Cardiac septum (tissue), 1 donor: Measurements from ENCODE around the gene ADRA2C. TPM values are rescaled to one million over a fixed set of nuclear protein-coding genes. Genes with fewer than 3 reads are reported as not detected.

Experiments
- DNase-seq: peaks from one replicate; pipeline ENCODE4 v3.0.0-alpha.2; 2020; ENCODE audit warnings: low spot score
- intact Hi-C: fragments of 100-400 bp; cut with DNase I; formaldehyde crosslinking; loops from one replicate; pipeline ENCODE4 v1.14.0; 2022
- total RNA-seq: library from RNA; stranded (reverse); fragmentation: NEBNext Ultra II Directional; extraction: Animal tissue kit (Norgen Biotek cat#: 25700); gene quantifications from one replicate; pipeline ENCODE4 v1.2.1, GENCODE V29; 2021
- donor health status: DM: no; HTN: no; CAD: no.

ADRA2C gene
- total RNA-seq, 1 donor from 2014 or later, result 5.4 TPM

DNA sequence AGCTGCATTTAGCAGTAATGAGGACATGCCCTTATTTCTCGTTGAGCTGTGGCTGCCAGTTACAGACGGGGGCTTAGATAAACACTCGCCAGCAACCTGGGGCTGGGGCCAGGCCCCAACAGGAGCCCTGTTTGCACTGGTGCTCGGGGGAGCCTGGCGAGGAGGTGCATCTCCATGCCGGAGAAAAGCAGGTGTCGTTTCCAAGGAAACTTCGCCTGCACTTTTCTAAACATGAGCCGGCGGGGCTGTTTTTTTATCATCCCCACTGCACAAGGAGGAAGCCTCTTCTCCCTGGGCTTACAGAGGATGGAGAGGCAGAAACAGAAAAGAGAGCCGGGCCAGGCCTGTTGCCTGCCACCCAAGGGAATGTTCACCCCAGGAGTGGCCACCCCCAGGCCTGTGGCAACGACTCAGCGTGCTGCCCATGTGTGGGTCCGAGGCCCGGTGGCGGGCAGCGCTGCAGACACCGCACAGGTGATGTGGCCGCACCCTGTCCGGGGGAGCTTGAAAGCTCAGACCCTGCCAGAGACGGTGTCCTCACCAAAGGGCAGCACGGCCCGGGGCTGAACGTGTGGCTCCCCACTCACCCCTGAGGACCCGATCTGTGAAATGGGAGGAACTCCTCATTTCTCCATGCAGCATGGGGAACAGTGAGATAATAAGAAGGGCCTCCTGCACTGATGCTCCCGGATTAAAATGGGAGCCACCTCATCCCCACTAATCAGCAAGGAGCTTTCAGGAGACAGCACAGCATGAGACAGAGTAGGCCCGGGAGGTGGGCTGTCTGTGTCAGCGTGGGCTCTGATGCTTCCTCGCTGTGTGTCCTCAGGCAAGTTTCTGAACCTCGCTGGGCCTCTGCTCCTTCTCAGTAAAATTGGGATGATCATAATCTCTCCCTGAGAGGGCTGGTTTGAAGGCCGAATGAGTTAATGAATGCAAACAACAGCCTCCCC lies 33.8 kb upstream of the ADRA2C start:
- intact Hi-C loops, result no loop called here
- DNase-seq, result no peak

DNA sequence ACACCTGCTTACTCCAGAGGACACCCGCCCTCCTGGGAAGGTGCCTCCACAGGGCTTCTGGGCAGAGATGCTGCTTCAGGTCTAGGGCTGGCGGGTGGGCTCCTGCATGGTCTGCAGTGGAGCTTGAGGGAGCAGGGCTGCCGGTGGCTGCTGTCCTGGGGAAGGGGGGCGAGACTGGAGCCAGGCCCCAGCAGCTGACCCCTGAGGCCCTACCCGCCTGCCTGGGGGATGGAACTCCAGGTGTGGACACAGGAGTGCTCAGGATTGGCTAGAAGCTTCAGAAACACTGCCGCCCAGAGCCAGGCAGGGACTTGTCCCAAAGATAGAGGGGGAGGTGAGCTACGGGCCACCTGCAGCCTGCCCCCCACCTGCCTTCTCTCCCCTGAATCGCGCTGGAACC lies 33.0 kb upstream of the ADRA2C start:
- DNase-seq, result no peak
- intact Hi-C loops, result no loop called here

DNA sequence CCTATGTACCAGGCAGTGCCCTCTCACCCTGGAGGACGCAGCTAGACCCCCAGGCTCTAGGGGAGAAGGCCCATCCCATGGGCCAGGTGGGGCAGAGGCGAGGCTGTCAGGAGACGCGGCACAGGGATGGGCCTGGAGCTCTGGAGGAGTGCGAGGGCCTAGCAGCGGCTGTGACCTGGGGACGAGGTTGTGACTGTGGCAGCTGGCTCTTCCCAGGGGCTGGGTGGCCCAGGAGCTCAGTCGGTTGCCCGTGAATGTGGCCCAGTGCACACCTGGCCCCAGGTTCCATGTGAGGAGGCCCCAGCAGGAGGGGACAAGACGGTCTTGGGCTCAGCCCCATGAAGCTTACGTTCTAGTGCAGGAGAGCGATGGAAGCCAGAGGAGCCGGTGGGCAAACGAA lies 31.0 kb upstream of the ADRA2C start:
- DNase-seq, result no peak
- intact Hi-C loops, result no loop called here

DNA sequence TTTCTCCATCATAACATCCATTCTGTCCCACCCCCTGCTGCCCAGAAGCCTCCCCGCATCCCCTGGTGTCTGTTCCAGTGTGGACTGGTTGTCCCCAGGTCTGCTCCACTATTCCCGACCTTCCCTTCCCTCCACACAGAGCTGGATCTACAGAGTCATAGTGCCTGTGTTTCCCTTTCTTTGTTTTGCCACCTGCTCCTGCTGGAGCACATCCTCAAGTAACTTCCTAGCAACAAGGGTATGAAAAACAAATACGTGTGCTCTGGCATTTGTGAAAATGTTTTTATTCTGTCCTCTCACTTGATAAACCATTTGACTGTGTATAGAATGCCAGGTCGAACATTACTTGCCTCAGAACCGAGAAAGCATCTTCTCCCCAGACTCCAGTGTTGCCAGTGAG lies 29.9 kb upstream of the ADRA2C start:
- intact Hi-C loops, result no loop called here
- no peak for DNase-seq

DNA sequence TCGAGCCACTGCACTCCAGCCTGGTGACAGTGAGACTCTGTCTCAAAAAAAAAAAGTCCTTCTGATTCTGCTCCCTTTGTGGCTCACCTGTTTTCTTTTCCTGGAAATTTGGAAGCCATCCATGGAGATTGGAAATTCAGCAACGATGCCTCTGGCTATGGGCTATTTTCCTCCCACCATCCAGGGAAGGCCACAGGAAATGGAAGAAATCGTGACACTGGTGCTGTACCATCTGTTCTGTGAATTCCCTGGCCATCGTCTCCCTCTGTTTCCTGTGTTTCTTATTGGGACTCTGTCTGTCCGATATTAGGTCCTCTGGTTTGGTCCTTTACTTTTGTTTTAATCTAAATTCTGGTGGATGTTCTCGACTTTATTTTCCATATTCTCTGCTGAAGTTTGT lies 29.4 kb upstream of the ADRA2C start:
- DNase-seq, result no peak
- intact Hi-C loops, result no loop called here

DNA sequence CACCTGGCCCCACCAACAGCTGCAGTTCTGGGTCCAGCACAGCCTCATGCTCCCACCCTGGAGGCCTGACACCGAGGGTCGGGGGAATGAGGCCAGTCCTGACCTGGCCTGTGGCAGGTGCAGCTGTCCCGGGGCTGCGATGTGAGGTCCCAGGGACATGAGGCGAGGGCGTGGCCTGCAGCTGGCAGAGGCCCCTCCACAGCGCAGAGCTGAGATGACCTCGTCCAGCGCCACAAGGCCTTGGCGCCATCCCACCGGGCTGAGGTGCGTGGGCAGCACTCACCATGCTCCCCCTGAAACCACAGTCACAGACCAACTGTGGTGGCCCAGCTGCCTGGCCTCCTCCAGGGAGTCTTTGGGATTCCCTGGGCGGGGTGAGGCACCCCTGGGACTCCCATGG lies 26.6 kb upstream of the ADRA2C start:
- no peak for DNase-seq
- intact Hi-C loops, result no loop called here

DNA sequence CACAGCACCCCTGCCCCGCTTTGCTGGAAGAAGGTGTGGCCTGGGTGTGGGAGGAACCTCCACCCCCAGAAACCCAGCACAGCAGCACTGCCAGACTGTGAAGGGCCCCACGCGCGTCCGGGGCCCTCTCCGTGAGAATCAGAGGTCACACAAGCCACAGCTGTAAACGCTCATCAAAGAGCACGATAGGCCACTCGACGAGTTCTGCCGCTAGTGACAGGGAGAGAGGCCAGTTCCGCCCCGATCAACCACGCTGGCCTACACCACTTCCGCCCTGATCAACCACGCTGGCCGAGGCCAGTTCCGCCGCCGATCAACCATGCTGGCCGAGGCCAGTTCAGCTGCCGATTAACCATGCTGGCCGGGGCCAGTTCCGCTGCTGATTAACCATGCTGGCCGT lies 25.9 kb upstream of the ADRA2C start:
- intact Hi-C loops, result no loop called here
- no peak for DNase-seq

DNA sequence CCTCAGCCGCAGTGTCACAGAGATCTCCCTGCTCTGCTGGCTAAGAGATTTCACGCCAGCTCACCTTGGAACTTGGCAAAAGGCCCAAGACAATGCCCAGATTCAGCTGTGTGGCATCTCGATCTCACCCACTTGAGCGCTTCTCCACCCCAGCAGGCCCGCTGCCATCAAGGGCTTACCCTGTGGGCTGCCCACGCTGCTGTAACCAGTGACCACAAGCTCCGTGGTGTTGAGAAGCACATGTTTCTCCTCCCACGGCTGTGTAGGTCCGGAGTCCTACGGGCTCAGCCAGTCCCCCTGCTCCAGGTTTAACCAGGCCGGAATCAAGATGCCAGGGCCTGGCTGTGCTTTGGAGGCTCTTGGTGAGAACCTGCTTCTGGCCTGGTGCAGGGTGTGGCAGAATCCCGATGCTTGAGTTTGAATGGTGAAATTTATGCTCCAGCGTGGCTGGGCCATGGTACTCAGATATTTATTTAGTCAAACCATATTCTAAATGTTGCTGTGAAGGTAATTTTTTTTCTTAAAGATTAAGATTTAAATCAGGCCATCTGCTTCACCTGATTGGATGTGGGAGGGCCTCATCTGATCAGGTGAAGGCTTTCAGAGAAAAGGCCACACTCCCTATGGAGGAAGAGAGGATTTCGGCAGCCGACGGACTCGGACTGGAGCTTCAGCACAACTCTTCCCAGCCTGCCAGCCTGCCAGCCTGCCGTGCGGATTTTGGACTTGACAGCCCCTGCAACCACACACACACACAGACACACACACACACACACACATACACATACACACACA lies 24.8 kb upstream of the ADRA2C start:
- no peak for DNase-seq
- intact Hi-C loops, result no loop called here

DNA sequence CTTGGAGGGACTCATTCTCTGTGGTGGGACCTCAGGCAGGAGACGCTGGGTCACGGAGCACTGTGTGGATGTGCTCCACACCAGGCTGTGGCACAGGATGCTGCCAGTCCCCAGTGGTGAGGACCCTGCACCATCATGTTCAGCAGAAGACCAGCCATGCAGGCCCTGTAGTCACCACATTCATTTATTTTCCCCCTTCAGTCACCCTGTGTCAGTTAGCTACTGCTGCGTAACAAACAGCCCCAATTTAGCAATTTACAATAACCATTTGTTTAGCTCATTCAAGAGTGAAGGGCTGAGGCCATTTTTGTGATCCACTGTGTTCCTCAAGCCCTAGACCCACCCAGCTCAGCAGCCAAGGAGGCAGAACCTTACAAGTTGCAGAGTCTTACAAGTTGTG lies 23.6 kb upstream of the ADRA2C start:
- intact Hi-C loops, result no loop called here

DNA sequence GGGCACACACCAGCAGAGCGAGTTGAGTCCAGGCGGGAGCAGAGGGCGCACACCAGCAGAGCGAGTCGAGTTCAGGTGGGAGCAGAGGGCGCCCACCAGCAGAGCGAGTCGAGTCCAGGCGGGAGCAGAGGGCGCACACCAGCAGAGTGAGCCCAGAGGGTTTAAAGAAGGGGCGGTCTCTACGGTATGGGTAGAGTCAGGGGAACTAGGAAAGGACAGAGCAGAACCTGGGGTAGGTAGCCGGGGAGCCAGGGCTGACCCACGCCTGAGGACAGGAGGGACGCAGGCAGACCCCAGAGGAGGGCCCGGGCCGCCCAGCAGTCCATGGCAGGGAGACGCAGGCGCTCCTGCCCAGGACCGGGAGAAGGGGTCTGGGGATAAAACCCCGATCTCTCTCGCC lies 22.0 kb upstream of the ADRA2C start:
- DNase-seq, result no peak
- intact Hi-C loops, result no loop called here

More for the DNA sequence above, 23.6 kb upstream of the ADRA2C start:
- no peak for DNase-seq

DNA sequence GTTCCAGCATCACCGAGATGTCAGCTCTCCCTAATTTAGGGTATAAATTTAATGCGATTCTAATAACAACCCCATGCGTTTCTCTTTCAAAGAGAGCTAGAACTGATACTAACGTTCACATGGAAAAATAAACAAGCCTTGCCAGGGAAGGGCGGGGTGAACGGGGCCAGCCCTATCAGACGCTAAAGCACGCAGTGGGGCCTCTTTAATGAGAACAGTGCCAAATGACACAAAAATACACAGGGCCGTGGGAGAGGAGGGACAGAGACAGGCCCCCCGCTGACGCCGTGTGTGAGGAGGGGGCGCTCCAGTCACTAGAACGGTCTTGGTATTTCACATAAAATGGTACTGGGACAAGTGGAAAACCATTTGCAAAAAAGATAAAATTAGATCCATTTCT lies 21.3 kb upstream of the ADRA2C start:
- no peak for DNase-seq
- intact Hi-C loops, result no loop called here

DNA sequence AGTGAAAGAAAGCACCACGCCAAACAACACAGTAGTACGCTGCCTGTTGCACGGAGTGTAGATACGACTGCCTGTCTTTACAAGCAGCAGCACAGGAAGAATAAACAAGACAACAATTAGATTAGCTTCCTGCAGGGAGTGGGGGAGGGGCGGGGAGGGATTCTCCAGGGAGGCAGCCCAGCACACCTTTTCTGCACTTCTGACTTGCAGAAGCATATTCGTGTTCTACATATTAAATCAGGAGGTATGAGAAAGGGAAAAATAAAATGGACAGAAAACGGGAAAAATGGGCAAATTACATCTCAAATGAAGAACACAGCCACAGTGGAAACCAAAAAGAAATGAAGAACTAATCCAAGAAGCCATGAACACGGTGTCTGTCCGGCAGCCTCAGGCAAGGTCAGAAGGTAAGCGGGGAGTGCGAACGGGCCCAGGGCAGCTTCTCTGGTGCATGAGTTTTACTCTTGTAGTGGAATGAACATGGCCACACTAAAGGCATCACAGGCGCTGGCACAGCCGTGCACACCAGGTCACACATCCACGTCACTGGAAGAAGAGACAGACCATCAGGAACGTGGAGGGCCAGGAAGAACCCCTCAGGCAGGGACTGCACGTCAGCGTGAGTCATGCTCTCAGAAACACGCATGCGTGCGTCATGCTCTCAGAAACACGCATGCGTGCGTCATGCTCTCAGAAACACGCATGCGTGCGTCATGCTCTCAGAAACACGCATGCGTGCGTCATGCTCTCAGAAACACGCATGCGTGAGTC lies 20.1 kb upstream of the ADRA2C start:
- no peak for DNase-seq
- intact Hi-C loops, result no loop called here

DNA sequence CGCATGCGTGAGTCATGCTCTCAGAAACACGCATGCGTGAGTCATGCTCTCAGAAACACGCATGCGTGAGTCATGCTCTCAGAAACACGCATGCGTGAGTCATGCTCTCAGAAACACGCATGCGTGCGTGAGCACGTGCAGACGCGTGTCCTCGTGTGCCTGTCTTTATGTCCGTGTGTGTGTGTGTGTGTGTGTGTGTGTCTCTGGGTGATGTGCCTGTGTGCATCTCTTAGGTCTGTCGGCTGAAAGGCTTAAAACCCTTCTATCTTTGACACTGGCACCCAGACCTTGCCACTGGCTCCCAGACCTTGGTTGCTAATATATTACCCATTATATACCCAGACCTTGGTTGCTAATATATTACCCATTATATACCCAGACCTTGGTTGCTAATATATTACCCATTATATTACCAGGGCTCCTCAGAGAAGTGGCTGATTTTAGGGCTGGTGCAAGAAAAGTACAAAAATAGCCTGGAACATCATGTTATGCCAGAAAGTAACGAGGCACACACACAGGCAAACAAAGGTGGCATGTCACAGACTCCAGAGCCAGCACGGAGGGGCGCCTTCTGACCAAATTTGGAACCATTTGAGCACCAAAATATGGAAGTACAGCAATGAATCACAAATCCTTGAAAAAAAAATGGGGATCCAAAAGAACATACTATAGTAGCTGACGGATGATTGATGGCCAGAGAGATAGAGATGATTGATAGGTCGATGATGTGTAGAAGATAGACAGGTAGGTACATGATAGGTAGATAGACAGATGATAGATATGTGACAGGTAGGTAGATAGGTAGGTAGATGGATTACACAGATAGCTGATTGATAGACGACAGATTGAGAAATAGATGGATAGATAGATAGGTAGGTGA lies 19.2 kb upstream of the ADRA2C start:
- intact Hi-C loops, result no loop called here
- DNase-seq, result no peak

DNA sequence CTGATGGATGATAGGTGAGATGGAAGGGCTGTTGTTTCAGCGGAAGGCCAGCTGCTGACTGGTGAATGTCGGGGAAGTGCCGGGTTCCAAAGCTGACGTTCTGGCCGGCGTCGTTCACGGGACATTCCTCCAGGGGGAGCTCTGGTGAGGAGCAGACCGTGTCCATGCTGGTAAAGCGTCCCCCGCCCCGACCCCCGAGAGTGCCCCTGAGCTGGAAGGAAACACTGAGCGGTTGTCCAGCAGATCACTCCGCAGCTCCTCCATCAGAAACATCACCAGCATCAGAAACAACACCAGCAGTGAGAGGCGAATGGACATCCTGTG lies 18.6 kb upstream of the ADRA2C start:
- DNase-seq, result no peak
- intact Hi-C loops, result no loop called here

DNA sequence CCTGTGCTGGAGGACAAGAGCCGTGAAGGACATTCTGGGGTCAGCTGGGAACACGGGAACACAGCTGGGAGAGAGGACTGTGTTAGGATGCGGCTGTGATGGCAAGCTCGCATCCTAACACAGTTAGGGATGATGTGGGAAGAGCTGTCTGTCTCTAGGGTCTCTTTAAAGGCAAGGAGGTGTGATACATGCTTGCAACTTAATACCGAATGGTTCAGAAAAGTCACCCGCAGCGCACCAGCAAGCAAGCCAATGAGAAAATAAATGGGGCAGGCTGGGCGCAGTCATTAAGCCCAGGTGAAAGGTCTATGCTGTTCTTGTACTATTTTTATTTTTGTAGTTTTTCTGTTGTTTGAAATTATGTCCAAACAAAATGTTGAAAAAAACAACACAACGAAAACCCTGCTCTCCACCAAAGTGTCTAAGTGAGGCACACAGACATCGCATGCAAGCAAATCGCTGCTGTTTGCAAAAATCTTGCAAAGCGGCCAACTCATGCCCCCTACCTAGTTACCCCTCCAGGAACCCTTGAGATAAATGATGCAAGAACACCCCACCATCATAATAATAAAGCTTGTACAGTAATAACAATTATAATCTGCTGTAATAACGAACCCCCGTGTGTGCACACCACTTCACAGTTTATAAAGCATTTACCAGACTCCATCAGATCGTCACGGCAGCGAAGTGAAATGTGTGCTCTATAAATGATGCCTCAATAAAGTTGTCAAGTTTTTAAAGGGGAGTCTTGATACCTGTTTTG lies 17.9 kb upstream of the ADRA2C start:
- no peak for DNase-seq
- intact Hi-C loops, result no loop called here

DNA sequence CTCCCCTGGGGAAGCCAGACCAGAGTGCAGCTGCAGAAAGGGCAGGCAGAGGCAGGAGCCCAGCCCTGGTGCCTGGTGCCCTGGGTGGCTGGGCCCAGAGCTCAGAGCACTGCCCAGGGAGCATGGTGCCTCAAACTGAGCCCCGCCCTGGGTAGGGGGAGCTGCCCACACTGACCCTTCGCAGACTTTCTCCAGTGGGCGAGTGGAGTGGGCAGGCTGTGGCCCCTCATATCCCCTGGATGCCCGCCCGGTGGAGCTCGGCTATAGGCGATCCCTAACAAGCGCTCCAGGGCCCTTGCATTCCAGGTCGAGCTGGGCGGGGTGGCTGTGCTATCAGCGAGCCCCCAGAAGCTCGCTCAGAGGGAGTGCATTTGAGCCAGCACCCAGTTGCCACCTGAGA lies 17.1 kb upstream of the ADRA2C start:
- intact Hi-C loops, result no loop called here
- no peak for DNase-seq

DNA sequence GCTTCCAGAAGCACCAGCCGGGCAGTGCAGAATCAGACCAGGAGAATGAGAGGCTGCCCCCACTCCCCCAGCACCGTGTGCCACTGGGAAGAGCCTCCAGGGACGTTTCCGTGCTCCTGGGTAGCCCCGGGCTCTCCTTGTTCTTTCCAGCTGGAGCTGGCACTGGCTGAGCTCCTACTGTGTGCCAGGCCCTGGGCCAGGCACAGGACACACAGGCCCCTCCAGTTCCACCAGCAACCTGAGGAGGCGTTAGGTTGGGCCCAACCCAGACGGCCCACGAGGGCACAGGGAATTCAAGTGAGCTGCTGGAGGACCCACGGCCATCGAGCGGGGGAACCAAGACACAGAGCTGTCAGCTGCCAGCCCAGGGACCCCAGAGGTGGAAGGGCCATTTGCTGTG lies 15.9 kb upstream of the ADRA2C start:
- intact Hi-C loops, result no loop called here
- no peak for DNase-seq

DNA sequence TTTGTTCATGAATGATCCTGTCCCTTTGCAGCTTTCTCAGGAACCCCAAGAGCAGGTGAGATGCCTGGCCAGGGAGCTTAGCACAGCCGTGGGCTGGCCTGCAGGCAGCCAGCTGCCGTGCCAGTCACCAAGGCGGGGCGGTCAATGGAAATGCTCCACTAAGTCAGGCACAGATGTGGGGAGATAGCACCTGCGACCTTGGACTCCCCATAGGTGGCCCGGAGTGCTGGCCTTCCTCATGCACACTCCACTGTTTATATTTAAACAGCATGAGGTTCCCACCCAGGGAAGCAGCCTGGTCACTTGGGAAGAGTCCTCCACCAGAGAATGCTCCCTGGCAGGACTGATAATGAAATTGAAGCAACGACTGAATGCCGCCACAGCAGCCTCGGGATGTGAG lies 14.2 kb upstream of the ADRA2C start:
- intact Hi-C loops, result no loop called here
- DNase-seq, result no peak
